Loucy (cell line): ENCODE measurements around the gene ALDH3A1.

Source experiments
- EZH2phosphoT487 ChIP-seq: fragments of 200-600 bp; IDR thresholded peaks from 2 replicates; pipeline ENCODE4 v1.6.1; 2018; ENCODE audit warnings: antibody characterized with exemption, mild to moderate bottlenecking, moderate library complexity, borderline replicate concordance
- TF ChIP-seq, protein P1 (sequence below): fragments of 200-600 bp; sonication (generic); conservative IDR thresholded peaks from 2 replicates; pipeline ENCODE4 v1.5.1; 2014; ENCODE audit warnings: mild to moderate bottlenecking, antibody characterized with exemption, low read length

DNA sequence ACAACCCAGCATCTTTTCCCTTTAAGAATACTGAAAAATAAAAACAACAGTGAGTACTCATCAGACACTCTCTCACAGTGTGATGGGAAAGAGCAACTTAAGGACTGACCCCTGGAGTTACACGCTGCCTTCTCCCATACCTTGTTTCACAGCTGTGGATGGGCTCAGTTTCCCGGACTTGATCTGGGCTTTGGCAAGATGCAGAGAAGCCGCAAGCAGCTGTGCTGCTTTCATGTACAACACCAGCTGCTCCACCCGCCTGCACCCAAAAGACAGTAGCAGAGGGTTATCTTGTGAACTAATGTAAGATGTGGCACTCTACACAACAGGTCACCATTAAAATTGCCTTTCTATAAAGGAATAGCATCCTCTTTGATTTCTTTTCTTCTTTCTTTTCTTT, 32.7 kb upstream of the ALDH3A1 start:
- TF ChIP-seq, protein P1, sequence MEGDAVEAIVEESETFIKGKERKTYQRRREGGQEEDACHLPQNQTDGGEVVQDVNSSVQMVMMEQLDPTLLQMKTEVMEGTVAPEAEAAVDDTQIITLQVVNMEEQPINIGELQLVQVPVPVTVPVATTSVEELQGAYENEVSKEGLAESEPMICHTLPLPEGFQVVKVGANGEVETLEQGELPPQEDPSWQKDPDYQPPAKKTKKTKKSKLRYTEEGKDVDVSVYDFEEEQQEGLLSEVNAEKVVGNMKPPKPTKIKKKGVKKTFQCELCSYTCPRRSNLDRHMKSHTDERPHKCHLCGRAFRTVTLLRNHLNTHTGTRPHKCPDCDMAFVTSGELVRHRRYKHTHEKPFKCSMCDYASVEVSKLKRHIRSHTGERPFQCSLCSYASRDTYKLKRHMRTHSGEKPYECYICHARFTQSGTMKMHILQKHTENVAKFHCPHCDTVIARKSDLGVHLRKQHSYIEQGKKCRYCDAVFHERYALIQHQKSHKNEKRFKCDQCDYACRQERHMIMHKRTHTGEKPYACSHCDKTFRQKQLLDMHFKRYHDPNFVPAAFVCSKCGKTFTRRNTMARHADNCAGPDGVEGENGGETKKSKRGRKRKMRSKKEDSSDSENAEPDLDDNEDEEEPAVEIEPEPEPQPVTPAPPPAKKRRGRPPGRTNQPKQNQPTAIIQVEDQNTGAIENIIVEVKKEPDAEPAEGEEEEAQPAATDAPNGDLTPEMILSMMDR: no peak
- no peak for TF ChIP-seq EZH2phosphoT487
